ENCODE results near the gene SLC16A7. TPM values are rescaled to one million over a fixed set of nuclear protein-coding genes. Genes with fewer than 3 reads are reported as not detected.

Gene SLC16A7
- total RNA-seq, 4 donors from 2014 or later, result 56.9 to 127 (median 64.9) TPM

DNA sequence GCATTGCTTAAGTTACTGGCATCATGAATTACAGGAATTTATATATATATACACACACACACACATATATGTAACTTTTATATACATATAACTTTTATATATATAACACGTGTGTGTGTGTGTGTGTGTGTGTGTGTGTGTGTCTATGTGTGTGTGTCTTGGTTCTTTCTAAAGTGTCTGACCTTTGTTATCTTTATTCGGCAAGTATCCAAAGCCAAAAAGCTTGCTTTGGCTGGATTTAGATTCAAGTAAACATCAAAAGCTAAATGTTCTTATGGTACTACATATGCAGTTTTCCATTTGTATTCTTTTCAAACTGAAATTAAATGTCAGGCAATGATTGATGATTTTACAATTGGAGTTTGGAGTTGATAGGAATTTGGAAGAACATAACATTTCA is 69.9 kb downstream of the SLC16A7 start:
- TF ChIP-seq, protein P1, sequence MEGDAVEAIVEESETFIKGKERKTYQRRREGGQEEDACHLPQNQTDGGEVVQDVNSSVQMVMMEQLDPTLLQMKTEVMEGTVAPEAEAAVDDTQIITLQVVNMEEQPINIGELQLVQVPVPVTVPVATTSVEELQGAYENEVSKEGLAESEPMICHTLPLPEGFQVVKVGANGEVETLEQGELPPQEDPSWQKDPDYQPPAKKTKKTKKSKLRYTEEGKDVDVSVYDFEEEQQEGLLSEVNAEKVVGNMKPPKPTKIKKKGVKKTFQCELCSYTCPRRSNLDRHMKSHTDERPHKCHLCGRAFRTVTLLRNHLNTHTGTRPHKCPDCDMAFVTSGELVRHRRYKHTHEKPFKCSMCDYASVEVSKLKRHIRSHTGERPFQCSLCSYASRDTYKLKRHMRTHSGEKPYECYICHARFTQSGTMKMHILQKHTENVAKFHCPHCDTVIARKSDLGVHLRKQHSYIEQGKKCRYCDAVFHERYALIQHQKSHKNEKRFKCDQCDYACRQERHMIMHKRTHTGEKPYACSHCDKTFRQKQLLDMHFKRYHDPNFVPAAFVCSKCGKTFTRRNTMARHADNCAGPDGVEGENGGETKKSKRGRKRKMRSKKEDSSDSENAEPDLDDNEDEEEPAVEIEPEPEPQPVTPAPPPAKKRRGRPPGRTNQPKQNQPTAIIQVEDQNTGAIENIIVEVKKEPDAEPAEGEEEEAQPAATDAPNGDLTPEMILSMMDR (IDR thresholded peaks at IDR 0.05), result no peak
- DNase-seq (ENCODE audit: low spot score) (no peak), ATAC-seq (ENCODE audit: low FRiP score) (no peak)

DNA sequence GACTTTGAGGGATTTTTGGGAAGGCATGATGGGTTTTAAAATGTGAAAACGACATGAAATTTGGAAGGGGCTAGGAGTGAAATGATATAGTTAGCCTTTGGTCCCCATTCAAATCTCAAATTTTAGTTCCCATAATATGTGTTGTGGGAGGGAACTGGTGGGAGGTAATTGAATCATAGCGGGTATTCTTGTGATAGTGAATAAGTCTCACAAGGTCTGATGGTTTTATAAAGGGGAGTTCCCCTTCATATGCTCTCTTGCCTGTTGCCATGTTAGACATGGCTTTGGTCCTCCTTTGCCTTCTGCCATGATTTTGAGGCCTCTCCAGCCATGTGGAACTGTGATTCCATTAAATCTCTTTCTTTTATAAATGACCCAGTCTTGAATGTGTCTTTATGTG is 72.8 kb downstream of the SLC16A7 start:
- TF ChIP-seq, protein P1 (IDR thresholded peaks at IDR 0.05), result no peak
- DNase-seq (ENCODE audit: low spot score), result no peak
- no peak for ATAC-seq (ENCODE audit: low FRiP score)

DNA sequence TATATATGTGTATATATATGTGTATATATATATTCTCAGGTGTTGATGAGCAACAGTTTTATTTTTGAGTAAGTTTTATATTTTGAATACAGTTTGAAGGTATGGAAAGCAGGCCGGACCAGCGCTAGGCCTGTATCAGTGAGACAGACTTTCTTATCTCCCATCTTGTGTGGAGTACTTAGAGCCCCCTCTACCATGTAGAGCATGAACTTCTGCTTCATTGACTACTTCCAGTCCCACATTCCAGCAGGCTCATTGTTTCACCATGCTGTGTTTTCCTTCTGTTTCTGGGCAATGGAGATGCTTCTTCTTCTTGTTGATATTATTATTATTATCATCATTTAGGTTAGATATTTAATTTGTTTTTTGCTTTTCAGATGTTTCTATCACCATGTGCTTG is 76.4 kb downstream of the SLC16A7 start:
- ATAC-seq (ENCODE audit: low FRiP score) (no peak), DNase-seq (ENCODE audit: low spot score) (no peak)
- TF ChIP-seq, protein P1 (IDR thresholded peaks at IDR 0.05), result no peak

DNA sequence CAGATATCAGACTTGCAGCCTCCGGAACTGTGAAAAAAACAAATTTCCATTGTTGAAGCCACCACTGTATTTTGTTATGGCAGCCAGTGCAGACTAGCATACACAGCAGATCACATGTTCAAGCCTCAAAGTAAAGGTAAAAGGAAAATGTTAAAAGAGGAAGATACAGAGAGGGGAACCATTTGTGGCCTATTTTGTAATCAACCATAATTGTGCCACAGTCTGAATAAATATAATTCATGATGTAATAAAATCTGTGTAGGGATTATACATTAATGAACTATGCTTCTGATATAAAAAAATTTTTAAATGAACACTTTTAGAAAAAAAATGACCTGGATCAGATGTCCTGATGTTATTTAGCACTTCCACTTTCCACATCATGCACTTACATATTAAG is 79.6 kb downstream of the SLC16A7 start:
- no peak for DNase-seq (ENCODE audit: low spot score)
- TF ChIP-seq, protein P1 (IDR thresholded peaks at IDR 0.05), result no peak
- ATAC-seq (ENCODE audit: low FRiP score), result no peak

DNA sequence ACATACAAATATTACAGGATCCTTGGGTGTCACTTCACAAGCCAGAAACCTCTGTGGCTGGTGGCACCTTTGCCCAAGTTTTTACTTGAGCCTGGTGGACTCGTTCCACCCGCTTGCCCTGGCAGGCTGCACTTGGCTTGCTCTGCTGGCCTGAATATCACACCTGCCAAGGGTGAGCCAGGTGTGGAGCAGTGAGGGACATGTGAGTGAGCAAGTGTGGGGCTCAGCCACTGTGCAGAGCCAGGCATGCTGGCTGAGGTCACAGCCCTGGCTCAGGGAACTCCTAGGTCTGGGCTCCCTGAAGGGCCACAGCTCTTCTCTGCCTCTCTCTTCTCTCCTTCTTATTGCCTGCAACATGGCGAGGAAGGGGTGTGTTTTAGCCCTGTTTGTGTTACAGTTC is 82.0 kb downstream of the SLC16A7 start:
- ATAC-seq (ENCODE audit: low FRiP score) (no peak), DNase-seq (ENCODE audit: low spot score) (no peak)
- TF ChIP-seq, protein P1 (IDR thresholded peaks at IDR 0.05), result no peak

DNA sequence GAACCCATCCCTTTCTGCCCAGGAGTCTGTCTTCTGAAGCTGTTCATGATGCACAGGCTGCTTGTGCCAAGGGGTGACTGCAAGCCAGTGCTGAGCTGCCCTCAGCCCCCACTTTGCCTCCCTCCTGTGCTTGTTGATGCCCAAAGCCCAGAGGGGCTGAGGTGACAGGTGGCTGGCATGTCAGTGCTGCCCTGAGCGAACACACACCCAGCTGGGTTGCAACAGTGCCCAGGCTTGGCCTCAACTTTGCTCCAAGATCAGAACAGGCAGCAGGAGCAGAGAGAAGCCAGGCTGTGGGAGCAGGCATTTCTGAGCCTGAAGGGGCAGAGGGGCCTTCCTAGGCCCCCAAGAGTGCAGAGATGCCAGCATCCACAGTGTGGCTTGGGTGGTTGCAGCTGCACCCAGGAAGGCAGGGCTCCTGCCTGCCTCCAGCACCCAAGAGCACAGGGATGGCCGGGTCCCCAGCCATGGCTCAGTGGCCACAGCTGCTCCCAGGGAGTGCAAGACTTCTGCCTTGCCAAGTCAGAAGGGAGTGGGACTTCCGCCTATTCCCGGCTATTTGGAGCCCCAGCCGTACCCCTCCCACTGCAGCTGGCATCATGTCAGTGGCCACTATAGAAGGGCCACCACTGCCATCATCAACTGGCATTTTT is 83.1 kb downstream of the SLC16A7 start:
- DNase-seq (ENCODE audit: low spot score), result no peak
- TF ChIP-seq, protein P1 (IDR thresholded peaks at IDR 0.05), result no peak
- no peak for ATAC-seq (ENCODE audit: low FRiP score)

DNA sequence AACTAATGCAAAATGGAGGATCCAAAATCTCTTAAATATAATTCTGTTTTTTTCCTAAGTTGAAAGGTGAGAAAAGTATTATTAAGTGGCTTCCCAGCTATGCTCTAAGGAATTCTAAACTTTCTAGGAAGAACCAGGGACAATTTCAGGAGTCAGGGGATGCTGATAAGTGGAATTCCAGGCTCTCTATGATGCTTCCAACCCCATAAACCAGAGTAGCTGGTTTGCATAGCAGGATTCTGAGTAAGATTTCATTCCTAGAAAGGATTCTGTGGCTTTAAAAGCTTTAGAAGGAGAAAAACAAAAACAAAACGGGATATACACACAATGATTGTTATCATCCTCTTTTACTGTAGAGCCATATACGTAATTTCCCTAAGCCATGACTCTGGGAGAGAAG is 93.9 kb downstream of the SLC16A7 start:
- ATAC-seq (ENCODE audit: low FRiP score), result no peak
- TF ChIP-seq, protein P1 (IDR thresholded peaks at IDR 0.05), result no peak
- no peak for DNase-seq (ENCODE audit: low spot score)

Measured in omental fat pad (tissue), 4 donors.